ENCODE results near the gene NOTCH2. TPM values are rescaled to one million over a fixed set of nuclear protein-coding genes. Genes with fewer than 3 reads are reported as not detected.

The NOTCH2 gene
- total and polyA plus RNA-seq, 4 donors: 8.7 to 55.3 (median 27.4) TPM

DNA sequence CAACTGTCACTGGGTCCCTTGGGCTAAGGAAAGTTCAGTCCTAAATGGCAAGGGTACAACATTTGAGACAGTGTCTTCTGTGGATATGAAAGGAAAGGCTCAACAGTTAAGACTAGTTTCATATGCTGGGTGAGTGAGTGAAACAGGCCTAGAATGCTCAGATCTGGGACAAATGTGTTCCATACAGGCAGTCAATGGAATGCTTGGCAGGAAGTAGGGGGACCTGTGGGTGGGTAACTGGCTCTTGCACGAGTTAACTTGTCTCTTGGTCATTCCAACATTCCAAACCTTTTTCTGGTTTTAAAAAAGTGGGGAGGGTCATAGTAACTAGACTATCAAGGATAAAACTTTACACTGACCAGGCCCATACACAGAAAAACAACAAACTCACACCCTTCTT lies 155.4 kb downstream of the NOTCH2 start:
- no peak overlapping the region for H3K27ac ChIP-seq (ENCODE audit: low read depth in 1 of 2, low read length in 2 of 2)
- no peaks in the 10 kb centered on the region for H3K4me1 ChIP-seq (ENCODE audit: control insufficient read depth in 4 of 4, insufficient read depth in 4 of 4, low read length in 3 of 4)
- H3K36me3 ChIP-seq (ENCODE audit: control insufficient read depth in 4 of 4, insufficient read depth in 3 of 4, low read depth in 1 of 4, low read length in 3 of 4): peaks cover 9 to 58% (median 50%) of the 10 kb centered on the region in 4 donors
- H3K9me3 ChIP-seq (ENCODE audit: control insufficient read depth in 4 of 4, low read length in 3 of 4): no peaks in the 10 kb centered on the region
- TF ChIP-seq, protein P1, sequence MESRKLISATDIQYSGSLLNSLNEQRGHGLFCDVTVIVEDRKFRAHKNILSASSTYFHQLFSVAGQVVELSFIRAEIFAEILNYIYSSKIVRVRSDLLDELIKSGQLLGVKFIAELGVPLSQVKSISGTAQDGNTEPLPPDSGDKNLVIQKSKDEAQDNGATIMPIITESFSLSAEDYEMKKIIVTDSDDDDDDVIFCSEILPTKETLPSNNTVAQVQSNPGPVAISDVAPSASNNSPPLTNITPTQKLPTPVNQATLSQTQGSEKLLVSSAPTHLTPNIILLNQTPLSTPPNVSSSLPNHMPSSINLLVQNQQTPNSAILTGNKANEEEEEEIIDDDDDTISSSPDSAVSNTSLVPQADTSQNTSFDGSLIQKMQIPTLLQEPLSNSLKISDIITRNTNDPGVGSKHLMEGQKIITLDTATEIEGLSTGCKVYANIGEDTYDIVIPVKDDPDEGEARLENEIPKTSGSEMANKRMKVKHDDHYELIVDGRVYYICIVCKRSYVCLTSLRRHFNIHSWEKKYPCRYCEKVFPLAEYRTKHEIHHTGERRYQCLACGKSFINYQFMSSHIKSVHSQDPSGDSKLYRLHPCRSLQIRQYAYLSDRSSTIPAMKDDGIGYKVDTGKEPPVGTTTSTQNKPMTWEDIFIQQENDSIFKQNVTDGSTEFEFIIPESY (IDR thresholded peaks at IDR 0.05): no peak
- TF ChIP-seq RXRA (IDR thresholded peaks at IDR 0.05): no peak
- no peak for TF ChIP-seq HNF4G (IDR thresholded peaks at IDR 0.05)
- TF ChIP-seq, protein P2, sequence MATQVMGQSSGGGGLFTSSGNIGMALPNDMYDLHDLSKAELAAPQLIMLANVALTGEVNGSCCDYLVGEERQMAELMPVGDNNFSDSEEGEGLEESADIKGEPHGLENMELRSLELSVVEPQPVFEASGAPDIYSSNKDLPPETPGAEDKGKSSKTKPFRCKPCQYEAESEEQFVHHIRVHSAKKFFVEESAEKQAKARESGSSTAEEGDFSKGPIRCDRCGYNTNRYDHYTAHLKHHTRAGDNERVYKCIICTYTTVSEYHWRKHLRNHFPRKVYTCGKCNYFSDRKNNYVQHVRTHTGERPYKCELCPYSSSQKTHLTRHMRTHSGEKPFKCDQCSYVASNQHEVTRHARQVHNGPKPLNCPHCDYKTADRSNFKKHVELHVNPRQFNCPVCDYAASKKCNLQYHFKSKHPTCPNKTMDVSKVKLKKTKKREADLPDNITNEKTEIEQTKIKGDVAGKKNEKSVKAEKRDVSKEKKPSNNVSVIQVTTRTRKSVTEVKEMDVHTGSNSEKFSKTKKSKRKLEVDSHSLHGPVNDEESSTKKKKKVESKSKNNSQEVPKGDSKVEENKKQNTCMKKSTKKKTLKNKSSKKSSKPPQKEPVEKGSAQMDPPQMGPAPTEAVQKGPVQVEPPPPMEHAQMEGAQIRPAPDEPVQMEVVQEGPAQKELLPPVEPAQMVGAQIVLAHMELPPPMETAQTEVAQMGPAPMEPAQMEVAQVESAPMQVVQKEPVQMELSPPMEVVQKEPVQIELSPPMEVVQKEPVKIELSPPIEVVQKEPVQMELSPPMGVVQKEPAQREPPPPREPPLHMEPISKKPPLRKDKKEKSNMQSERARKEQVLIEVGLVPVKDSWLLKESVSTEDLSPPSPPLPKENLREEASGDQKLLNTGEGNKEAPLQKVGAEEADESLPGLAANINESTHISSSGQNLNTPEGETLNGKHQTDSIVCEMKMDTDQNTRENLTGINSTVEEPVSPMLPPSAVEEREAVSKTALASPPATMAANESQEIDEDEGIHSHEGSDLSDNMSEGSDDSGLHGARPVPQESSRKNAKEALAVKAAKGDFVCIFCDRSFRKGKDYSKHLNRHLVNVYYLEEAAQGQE (IDR thresholded peaks at IDR 0.05): no peak
- no peak for TF ChIP-seq YY1 (IDR thresholded peaks at IDR 0.05)
- TF ChIP-seq SP1 (IDR thresholded peaks at IDR 0.05): no peak
- TF ChIP-seq, protein P3, sequence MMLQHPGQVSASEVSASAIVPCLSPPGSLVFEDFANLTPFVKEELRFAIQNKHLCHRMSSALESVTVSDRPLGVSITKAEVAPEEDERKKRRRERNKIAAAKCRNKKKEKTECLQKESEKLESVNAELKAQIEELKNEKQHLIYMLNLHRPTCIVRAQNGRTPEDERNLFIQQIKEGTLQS (IDR thresholded peaks at IDR 0.05): no peak
- TF ChIP-seq, protein P4, sequence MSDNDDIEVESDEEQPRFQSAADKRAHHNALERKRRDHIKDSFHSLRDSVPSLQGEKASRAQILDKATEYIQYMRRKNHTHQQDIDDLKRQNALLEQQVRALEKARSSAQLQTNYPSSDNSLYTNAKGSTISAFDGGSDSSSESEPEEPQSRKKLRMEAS (IDR thresholded peaks at IDR 0.05): no peak
- TF ChIP-seq RAD21 (IDR thresholded peaks at IDR 0.05): no peak
- TF ChIP-seq HNF4A (conservative IDR thresholded peaks at IDR 0.05): no peak
- no peak for TF ChIP-seq GABPA (IDR thresholded peaks at IDR 0.05 in 1 of 2, conservative IDR thresholded peaks at IDR 0.05 in 1 of 2)
- TF ChIP-seq FOXA2 (IDR thresholded peaks at IDR 0.05): no peak
- TF ChIP-seq FOXA1 (IDR thresholded peaks at IDR 0.05): no peak
- TF ChIP-seq, protein P5, sequence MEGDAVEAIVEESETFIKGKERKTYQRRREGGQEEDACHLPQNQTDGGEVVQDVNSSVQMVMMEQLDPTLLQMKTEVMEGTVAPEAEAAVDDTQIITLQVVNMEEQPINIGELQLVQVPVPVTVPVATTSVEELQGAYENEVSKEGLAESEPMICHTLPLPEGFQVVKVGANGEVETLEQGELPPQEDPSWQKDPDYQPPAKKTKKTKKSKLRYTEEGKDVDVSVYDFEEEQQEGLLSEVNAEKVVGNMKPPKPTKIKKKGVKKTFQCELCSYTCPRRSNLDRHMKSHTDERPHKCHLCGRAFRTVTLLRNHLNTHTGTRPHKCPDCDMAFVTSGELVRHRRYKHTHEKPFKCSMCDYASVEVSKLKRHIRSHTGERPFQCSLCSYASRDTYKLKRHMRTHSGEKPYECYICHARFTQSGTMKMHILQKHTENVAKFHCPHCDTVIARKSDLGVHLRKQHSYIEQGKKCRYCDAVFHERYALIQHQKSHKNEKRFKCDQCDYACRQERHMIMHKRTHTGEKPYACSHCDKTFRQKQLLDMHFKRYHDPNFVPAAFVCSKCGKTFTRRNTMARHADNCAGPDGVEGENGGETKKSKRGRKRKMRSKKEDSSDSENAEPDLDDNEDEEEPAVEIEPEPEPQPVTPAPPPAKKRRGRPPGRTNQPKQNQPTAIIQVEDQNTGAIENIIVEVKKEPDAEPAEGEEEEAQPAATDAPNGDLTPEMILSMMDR (IDR thresholded peaks at IDR 0.05; ENCODE audit: low read depth, low read length, missing input control): no peak
- TF ChIP-seq NR2F2 (IDR thresholded peaks at IDR 0.05): no peak
- TF ChIP-seq TAF1 (conservative IDR thresholded peaks at IDR 0.05): no peak
- TF ChIP-seq JUND (IDR thresholded peaks at IDR 0.05): no peak
- no peak for TF ChIP-seq EGR1 (IDR thresholded peaks at IDR 0.05; ENCODE audit: low read depth in 2 of 2)
- no peaks in the 10 kb centered on the region for H3K27me3 ChIP-seq (ENCODE audit: control insufficient read depth in 4 of 4, insufficient read depth in 4 of 4, low read length in 3 of 4)
- H3K9ac ChIP-seq (ENCODE audit: low read depth in 1 of 2, low read length in 2 of 2): no peak overlapping the region
- WGBS: 75% methylated on average over 1 of the region's 1 CpG
- DNase-seq (ENCODE audit: low spot score): no peak
- no peak overlapping the region for H3K4me3 ChIP-seq (ENCODE audit: low read depth in 1 of 3, low read length in 3 of 3)
